ENCODE data around the gene CAMK4. TPM values are rescaled to one million over a fixed set of nuclear protein-coding genes. Genes with fewer than 3 reads are reported as not detected.

The CAMK4 gene
- total RNA-seq, 4 donors from 2014 or later, result 0.16 to 5.0 (median 4.4) TPM

DNA sequence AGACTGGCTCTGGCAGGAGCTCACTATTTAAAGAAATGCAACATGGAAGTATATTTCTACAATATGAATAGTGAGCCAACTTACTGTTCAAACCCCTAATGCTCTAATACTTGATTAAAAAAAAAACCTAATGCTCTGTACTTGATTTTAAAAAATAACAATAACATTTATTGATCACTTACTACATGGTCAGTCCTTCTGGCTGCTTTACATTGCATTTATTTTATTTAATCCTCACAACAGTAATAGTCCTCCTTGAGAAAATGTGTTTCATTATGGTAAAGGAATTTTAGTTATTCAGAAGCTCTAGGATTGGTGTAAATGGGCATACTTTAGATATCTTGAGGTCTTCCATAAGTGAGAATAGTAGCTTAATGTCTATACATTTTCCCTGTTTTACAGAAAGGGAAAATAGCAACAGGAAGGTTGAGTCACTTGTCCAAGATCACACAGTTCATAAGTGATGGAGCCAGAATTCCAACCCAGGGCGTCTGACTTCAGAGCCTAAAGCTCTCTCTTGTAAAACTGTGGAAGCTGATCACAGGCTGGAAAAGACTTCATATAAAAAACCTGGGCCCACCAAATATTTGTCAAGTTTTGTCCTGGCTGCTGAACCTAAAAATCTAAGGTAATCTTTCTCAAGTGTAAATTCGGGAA lies 287.1 kb downstream of the CAMK4 start:
- no peak for ATAC-seq
- Histone ChIP-seq H3K4me1 (peaks cover 0 to 32% (median 0%) of the 10 kb centered on the region in 3 donors), H3K36me3 (no peaks in the 10 kb centered on the region), H3K27ac (peak overlapping the region in 3 of 4 donors; percentile 84 to 86 (median 85)), H3K9me3 (no peaks in the 10 kb centered on the region), H3K4me3 (peak overlapping the region; percentile 49 to 70), H3K27me3 (no peaks in the 10 kb centered on the region)
- TF ChIP-seq POLR2A (IDR thresholded peaks at IDR 0.05), result no peak
- no peak for TF ChIP-seq EP300 (IDR thresholded peaks at IDR 0.05)
- TF ChIP-seq, protein P1, sequence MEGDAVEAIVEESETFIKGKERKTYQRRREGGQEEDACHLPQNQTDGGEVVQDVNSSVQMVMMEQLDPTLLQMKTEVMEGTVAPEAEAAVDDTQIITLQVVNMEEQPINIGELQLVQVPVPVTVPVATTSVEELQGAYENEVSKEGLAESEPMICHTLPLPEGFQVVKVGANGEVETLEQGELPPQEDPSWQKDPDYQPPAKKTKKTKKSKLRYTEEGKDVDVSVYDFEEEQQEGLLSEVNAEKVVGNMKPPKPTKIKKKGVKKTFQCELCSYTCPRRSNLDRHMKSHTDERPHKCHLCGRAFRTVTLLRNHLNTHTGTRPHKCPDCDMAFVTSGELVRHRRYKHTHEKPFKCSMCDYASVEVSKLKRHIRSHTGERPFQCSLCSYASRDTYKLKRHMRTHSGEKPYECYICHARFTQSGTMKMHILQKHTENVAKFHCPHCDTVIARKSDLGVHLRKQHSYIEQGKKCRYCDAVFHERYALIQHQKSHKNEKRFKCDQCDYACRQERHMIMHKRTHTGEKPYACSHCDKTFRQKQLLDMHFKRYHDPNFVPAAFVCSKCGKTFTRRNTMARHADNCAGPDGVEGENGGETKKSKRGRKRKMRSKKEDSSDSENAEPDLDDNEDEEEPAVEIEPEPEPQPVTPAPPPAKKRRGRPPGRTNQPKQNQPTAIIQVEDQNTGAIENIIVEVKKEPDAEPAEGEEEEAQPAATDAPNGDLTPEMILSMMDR (IDR thresholded peaks at IDR 0.05), result no peak
- no peak for TF ChIP-seq POLR2AphosphoS5 (IDR thresholded peaks at IDR 0.05)
- WGBS, 2 donors (ENCODE audit: low coverage in 1 of 2), result 15 to 18% methylated on average over 1 to 2 of the region's 2 CpGs

DNA sequence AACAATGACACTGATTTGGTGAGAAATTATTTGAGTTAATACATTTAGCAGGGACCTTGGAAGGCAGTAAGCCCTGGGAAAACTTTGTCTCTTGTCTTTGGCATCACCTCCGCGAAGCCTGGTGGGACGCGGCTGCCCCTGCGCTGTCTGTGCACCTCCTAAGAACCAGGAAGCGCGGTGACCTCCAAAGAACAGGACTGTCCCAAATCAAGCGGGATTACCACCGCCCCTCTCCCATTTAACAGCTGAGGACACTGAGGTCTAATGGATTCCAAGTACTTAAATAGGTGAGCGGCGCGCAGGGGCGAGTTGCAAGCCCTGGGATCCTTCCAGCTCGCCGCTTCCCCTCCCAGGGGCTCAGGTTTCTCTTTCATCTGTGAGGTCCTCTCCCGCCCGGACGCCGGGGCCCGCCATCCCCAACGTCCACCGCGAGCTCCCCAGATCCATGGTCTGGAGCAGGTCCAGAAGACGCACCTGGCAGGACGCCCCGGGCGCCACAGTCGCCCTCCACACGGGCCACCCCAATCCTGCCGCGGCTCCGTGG lies 287.7 kb downstream of the CAMK4 start:
- Histone ChIP-seq H3K9me3 (no peaks in the 10 kb centered on the region), H3K4me3 (peak overlapping the region; percentile 49 to 70), H3K27ac (peak overlapping the region; percentile 2 to 86 (median 84)), H3K36me3 (no peaks in the 10 kb centered on the region), H3K27me3 (no peaks in the 10 kb centered on the region), H3K4me1 (peaks cover 0 to 32% (median 0%) of the 10 kb centered on the region in 3 donors)
- ATAC-seq, result peak; percentile 27
- WGBS, 2 donors (ENCODE audit: low coverage in 1 of 2), result 2% methylated on average over 18 of the region's 32 CpGs; no CpG with 5 or more reads in 1 of the 2 donors
- TF ChIP-seq, protein P1 (IDR thresholded peaks at IDR 0.05), result no peak
- TF ChIP-seq POLR2A (IDR thresholded peaks at IDR 0.05) (no peak), EP300 (IDR thresholded peaks at IDR 0.05) (no peak), POLR2AphosphoS5 (IDR thresholded peaks at IDR 0.05) (no peak)

DNA sequence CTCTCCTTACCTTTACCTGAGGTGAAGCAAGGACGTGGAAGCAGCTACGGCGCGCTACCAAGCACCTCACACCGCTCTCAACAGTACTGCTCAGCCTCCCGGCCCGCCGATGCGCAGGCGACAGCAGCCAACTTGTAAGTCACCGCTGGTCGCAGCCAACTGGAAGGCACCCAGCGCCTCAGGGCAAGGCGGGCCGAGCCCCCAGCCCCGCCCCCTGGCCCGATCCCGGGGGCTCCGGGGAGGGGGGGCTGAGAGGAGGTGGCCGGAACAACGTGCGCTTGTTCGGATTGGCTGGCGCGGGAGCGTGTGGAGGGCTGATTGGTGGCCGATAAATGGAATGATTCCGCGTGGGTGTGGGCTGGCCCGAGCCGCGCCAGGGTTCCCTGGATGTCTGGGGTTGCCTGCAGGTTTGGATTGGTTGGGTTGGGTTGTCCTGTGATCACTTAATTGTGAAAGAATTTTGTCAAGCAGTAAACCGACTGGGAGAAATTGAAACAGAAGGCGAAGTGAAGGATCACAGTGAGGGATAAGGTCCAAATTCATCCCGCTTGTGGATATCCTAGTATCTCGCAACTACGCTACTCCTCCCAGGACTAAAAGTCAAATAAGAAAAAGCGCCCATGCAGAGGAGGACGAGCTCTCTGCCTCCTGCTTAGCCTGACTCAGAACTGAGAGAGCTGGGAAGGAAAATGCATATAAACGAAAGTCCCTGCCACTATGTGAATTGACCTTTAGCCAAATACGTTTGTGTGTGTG lies 288.4 kb downstream of the CAMK4 start, which contains the start of gene STARD4:
Gene STARD4 (minus strand): TSS at position 161 of the 756 bp plus-strand sequence. CDS start 5,102 bp downstream, outside the sequence.
- peak within 1 kb of the TSS; percentile 2 to 86 (median 84) for H3K27ac ChIP-seq
- peak; percentile 98 for ATAC-seq
- peak within 1 kb of the TSS; percentile 49 to 70 for H3K4me3 ChIP-seq
- TF ChIP-seq POLR2AphosphoS5 (IDR thresholded peaks at IDR 0.05), result peak; percentile 89
- TF ChIP-seq EP300 (IDR thresholded peaks at IDR 0.05), result no peak
- TF ChIP-seq, protein P1 (IDR thresholded peaks at IDR 0.05), result no peak
- TF ChIP-seq POLR2A (IDR thresholded peaks at IDR 0.05), result peak; percentile 44 to 59
- no peaks in the 10 kb centered on the region for H3K9me3 ChIP-seq
- peaks cover 0 to 32% (median 0%) of the 10 kb centered on the region in 3 donors for H3K4me1 ChIP-seq
- H3K36me3 ChIP-seq, result no peaks in the 10 kb centered on the region
- 0% methylated on average over 7 to 9 of the region's 41 CpGs for WGBS, 2 donors (ENCODE audit: low coverage in 1 of 2)
- H3K27me3 ChIP-seq, result no peaks in the 10 kb centered on the region

DNA sequence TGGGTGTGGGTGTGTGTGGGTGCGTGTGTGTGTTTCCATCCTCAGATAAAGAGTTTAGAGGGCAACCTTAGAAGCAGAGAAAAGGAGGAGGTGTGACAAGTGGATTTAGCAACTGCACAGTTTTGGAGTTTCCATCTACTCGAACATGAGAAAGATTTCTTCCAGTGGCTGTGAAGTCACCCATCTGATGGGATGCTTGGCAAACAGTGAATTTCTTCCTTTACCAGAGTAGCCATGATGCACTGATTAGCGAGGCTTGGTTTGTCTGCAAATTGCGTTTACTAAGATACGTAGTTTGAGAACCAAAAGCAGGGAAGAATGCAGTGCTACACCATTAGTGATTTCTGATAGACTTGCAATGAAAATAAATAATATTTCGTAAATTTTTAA lies 288.9 kb downstream of the CAMK4 start:
- TF ChIP-seq POLR2AphosphoS5 (IDR thresholded peaks at IDR 0.05), result no peak
- TF ChIP-seq EP300 (IDR thresholded peaks at IDR 0.05), result no peak
- no peak for TF ChIP-seq POLR2A (IDR thresholded peaks at IDR 0.05)
- TF ChIP-seq, protein P1 (IDR thresholded peaks at IDR 0.05), result no peak
- 8 to 16% methylated on average over 6 of the region's 6 CpGs for WGBS, 2 donors (ENCODE audit: low coverage in 1 of 2)
- H3K27me3 ChIP-seq, result no peaks in the 10 kb centered on the region

More for the DNA sequence above, 288.9 kb downstream of the CAMK4 start:
- Histone ChIP-seq H3K9me3 (no peaks in the 10 kb centered on the region), H3K4me3 (peak overlapping the region; percentile 49 to 70), H3K36me3 (no peaks in the 10 kb centered on the region), H3K4me1 (peaks cover 0 to 32% (median 0%) of the 10 kb centered on the region in 3 donors), H3K27ac (peak overlapping the region in 3 of 4 donors; percentile 84 to 86 (median 85))
- no peak for ATAC-seq

Data from gastroesophageal sphincter (tissue), 4 donors.